Testis (tissue), 2 donors: ENCODE data around the gene INPP5A.

Experiments used
- POLR2A ChIP-seq: fragments of 450-650 bp; IDR thresholded peaks from one replicate; pipeline ENCODE4 v1.6.1; 2017; ENCODE audit warnings: antibody characterized with exemption, mild to moderate bottlenecking, moderate library complexity
- TF ChIP-seq, protein P1 (sequence below), 3 experiments: fragments of 450-650 bp in 2 of 3; fragments of 200-600 bp in 1 of 3; sonication (generic) in 1 of 3; IDR thresholded peaks; one replicate each; pipeline ENCODE4 v1.5.1; 2016 to 2019; ENCODE audit warnings: antibody characterized with exemption in 3 of 3, mild to moderate bottlenecking in 2 of 3, moderate library complexity in 1 of 3

GRCh38 chr10:132746801-132747625 lies 209.4 kb downstream of the INPP5A start:
- TF ChIP-seq, protein P1, sequence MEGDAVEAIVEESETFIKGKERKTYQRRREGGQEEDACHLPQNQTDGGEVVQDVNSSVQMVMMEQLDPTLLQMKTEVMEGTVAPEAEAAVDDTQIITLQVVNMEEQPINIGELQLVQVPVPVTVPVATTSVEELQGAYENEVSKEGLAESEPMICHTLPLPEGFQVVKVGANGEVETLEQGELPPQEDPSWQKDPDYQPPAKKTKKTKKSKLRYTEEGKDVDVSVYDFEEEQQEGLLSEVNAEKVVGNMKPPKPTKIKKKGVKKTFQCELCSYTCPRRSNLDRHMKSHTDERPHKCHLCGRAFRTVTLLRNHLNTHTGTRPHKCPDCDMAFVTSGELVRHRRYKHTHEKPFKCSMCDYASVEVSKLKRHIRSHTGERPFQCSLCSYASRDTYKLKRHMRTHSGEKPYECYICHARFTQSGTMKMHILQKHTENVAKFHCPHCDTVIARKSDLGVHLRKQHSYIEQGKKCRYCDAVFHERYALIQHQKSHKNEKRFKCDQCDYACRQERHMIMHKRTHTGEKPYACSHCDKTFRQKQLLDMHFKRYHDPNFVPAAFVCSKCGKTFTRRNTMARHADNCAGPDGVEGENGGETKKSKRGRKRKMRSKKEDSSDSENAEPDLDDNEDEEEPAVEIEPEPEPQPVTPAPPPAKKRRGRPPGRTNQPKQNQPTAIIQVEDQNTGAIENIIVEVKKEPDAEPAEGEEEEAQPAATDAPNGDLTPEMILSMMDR (IDR thresholded peaks at IDR 0.05), result no peak
- no peak for TF ChIP-seq POLR2A
